ENCODE data around the gene TST.

Gene TST

GRCh38 chr22:37052386-37053309, 33.4 kb upstream of the TST start:
- H3K9ac ChIP-seq (ENCODE audit: low read depth, low read length), result no peak overlapping the region
- peaks cover 6% of the 10 kb centered on the region; the same call in 1 of the 2 replicates for H3K27me3 ChIP-seq (ENCODE audit: control insufficient read depth, insufficient read depth, low read length)
- no peaks in the 10 kb centered on the region for H3K9me3 ChIP-seq (ENCODE audit: control insufficient read depth, insufficient read depth, low read length)
- H3K4me1 ChIP-seq (ENCODE audit: control insufficient read depth, insufficient read depth, low read length), result peaks cover 3% of the 10 kb centered on the region; the same call in 1 of the 2 replicates
- peaks cover 35% of the 10 kb centered on the region for H3K36me3 ChIP-seq (ENCODE audit: control insufficient read depth, insufficient read depth, low read length)
- no peak overlapping the region for H3K27ac ChIP-seq (ENCODE audit: low read depth, low read length)
- peak overlapping the region; percentile 83 for H3K4me3 ChIP-seq (ENCODE audit: low read depth, low read length)

DNA sequence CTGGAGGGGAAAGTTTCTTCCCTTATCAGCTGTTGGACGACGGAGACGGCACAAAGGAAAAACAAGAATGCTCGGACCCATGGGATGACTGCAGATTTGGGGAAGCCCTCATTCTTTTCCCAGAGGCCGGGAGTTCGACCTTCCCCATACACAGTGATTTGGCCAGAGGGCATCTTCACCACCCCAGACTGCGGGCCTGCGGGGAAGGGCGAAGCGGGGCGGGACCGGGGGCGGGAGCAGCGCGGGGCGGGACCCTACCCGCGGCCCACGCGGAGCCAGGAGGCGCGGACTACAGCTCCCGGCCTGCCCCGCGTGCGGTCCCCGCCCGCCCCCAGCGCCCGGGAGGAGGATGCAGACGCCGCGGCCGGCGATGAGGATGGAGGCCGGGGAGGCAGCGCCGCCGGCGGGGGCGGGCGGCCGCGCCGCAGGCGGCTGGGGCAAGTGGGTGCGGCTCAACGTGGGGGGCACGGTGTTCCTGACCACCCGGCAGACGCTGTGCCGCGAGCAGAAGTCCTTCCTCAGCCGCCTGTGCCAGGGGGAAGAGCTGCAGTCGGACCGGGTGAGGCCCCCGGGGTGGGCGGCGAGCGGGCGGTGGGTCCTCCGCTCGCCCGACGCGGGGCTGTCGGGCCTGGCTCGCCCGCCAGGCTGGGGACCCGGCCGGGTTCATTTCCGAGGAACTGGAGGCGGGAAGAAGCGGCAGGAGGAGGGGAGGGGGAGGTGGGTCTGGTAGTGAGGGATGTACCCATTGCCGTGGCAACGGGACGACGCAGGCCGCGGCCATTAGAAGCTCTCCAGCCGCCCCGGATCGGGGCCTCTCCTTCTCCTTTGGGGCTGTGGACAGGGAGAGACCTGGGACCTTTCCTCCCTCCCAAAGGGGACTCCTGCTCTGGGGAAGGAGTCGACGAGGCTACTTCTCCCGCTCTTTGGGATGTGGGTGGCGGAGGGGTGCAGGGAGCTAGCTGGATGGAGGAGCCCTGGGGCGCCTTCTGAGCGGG, 32.4 kb upstream of the TST start, which contains the start of gene KCTD17:
KCTD17 (plus strand) TSS at position 352 of the 995 bp plus-strand sequence; CDS start at position 371, 19 bp downstream.
- H3K4me3 ChIP-seq (ENCODE audit: low read depth, low read length), result peak within 1 kb of the TSS; percentile 83
- H3K9me3 ChIP-seq (ENCODE audit: control insufficient read depth, insufficient read depth, low read length), result no peaks in the 10 kb centered on the region
- H3K27me3 ChIP-seq (ENCODE audit: control insufficient read depth, insufficient read depth, low read length), result peaks cover 6% of the 10 kb centered on the region; the same call in 1 of the 2 replicates
- H3K9ac ChIP-seq (ENCODE audit: low read depth, low read length), result no peak within 1 kb of the TSS
- peaks cover 26% of the 10 kb centered on the region for H3K36me3 ChIP-seq (ENCODE audit: control insufficient read depth, insufficient read depth, low read length)
- no peak within 1 kb of the TSS for H3K27ac ChIP-seq (ENCODE audit: low read depth, low read length)
- peaks cover 3% of the 10 kb centered on the region; the same call in 1 of the 2 replicates for H3K4me1 ChIP-seq (ENCODE audit: control insufficient read depth, insufficient read depth, low read length)

GRCh38 chr22:37050913-37051312, 31.7 kb upstream of the TST start:
- Histone ChIP-seq H3K27me3 (ENCODE audit: control insufficient read depth, insufficient read depth, low read length) (peaks cover 6% of the 10 kb centered on the region; the same call in 1 of the 2 replicates), H3K9me3 (ENCODE audit: control insufficient read depth, insufficient read depth, low read length) (no peaks in the 10 kb centered on the region), H3K27ac (ENCODE audit: low read depth, low read length) (no peak overlapping the region), H3K4me3 (ENCODE audit: low read depth, low read length) (no peak overlapping the region), H3K9ac (ENCODE audit: low read depth, low read length) (no peak overlapping the region), H3K36me3 (ENCODE audit: control insufficient read depth, insufficient read depth, low read length) (peaks cover 19% of the 10 kb centered on the region), H3K4me1 (ENCODE audit: control insufficient read depth, insufficient read depth, low read length) (peaks cover 3% of the 10 kb centered on the region; the same call in 1 of the 2 replicates)

- H3K4me3 ChIP-seq (ENCODE audit: low read depth, low read length), result no peak overlapping the region
- no peak overlapping the region for H3K27ac ChIP-seq (ENCODE audit: low read depth, low read length)
- no peaks in the 10 kb centered on the region for H3K9me3 ChIP-seq (ENCODE audit: control insufficient read depth, insufficient read depth, low read length)
- H3K36me3 ChIP-seq (ENCODE audit: control insufficient read depth, insufficient read depth, low read length), result peaks cover 5% of the 10 kb centered on the region; the same call in 1 of the 2 replicates
- H3K4me1 ChIP-seq (ENCODE audit: control insufficient read depth, insufficient read depth, low read length), result peaks cover 3% of the 10 kb centered on the region; the same call in 1 of the 2 replicates
- no peak overlapping the region for H3K9ac ChIP-seq (ENCODE audit: low read depth, low read length)
- peaks cover 6% of the 10 kb centered on the region; the same call in 1 of the 2 replicates for H3K27me3 ChIP-seq (ENCODE audit: control insufficient read depth, insufficient read depth, low read length)
Measured at GRCh38 chr22:37049224-37049623, 30.0 kb upstream of the TST start.

DNA sequence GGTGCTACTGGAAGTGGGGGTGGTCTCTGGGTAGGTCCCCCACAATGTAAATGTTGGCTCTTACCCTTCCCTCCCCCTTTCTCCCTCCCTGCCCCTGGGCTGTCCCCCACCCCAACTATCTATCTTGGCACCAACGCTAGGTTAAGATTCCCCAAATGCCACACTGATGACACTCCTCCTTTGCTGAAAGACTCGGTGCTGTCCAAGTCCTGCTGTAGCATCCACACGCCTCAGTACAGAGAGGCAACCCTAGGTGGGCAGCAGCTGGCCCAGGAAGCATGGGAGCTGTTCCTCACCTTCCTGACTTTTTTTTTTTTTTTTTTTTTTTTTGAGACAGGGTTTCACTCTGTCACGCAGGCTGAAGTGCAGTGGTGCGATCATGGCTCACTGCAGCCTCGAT, 28.9 kb upstream of the TST start:
- Histone ChIP-seq H3K4me1 (ENCODE audit: control insufficient read depth, insufficient read depth, low read length) (peaks cover 6% of the 10 kb centered on the region), H3K27ac (ENCODE audit: low read depth, low read length) (no peak overlapping the region), H3K9ac (ENCODE audit: low read depth, low read length) (no peak overlapping the region), H3K36me3 (ENCODE audit: control insufficient read depth, insufficient read depth, low read length) (peaks cover under 1% of the 10 kb centered on the region; the same call in 1 of the 2 replicates), H3K4me3 (ENCODE audit: low read depth, low read length) (no peak overlapping the region), H3K9me3 (ENCODE audit: control insufficient read depth, insufficient read depth, low read length) (no peaks in the 10 kb centered on the region), H3K27me3 (ENCODE audit: control insufficient read depth, insufficient read depth, low read length) (peaks cover 6% of the 10 kb centered on the region; the same call in 1 of the 2 replicates)

GRCh38 chr22:37047006-37047405, 27.8 kb upstream of the TST start:
- no peak overlapping the region for H3K4me3 ChIP-seq (ENCODE audit: low read depth, low read length)
- H3K36me3 ChIP-seq (ENCODE audit: control insufficient read depth, insufficient read depth, low read length), result no peaks in the 10 kb centered on the region
- H3K4me1 ChIP-seq (ENCODE audit: control insufficient read depth, insufficient read depth, low read length), result peaks cover 3% of the 10 kb centered on the region; the same call in 1 of the 2 replicates
- H3K9me3 ChIP-seq (ENCODE audit: control insufficient read depth, insufficient read depth, low read length), result no peaks in the 10 kb centered on the region
- peaks cover 6% of the 10 kb centered on the region; the same call in 1 of the 2 replicates for H3K27me3 ChIP-seq (ENCODE audit: control insufficient read depth, insufficient read depth, low read length)
- no peak overlapping the region for H3K27ac ChIP-seq (ENCODE audit: low read depth, low read length)
- H3K9ac ChIP-seq (ENCODE audit: low read depth, low read length), result no peak overlapping the region

GRCh38 chr22:37046589-37046988, 27.3 kb upstream of the TST start:
- Histone ChIP-seq H3K4me1 (ENCODE audit: control insufficient read depth, insufficient read depth, low read length) (peaks cover 3% of the 10 kb centered on the region; the same call in 1 of the 2 replicates), H3K27me3 (ENCODE audit: control insufficient read depth, insufficient read depth, low read length) (peaks cover 6% of the 10 kb centered on the region; the same call in 1 of the 2 replicates), H3K36me3 (ENCODE audit: control insufficient read depth, insufficient read depth, low read length) (no peaks in the 10 kb centered on the region), H3K9ac (ENCODE audit: low read depth, low read length) (no peak overlapping the region), H3K9me3 (ENCODE audit: control insufficient read depth, insufficient read depth, low read length) (no peaks in the 10 kb centered on the region), H3K4me3 (ENCODE audit: low read depth, low read length) (no peak overlapping the region), H3K27ac (ENCODE audit: low read depth, low read length) (no peak overlapping the region)

- no peak overlapping the region for H3K4me3 ChIP-seq (ENCODE audit: low read depth, low read length)
- no peak overlapping the region for H3K9ac ChIP-seq (ENCODE audit: low read depth, low read length)
- H3K4me1 ChIP-seq (ENCODE audit: control insufficient read depth, insufficient read depth, low read length), result peaks cover 3% of the 10 kb centered on the region; the same call in 1 of the 2 replicates
- H3K27ac ChIP-seq (ENCODE audit: low read depth, low read length), result no peak overlapping the region
- H3K9me3 ChIP-seq (ENCODE audit: control insufficient read depth, insufficient read depth, low read length), result no peaks in the 10 kb centered on the region
- no peaks in the 10 kb centered on the region for H3K36me3 ChIP-seq (ENCODE audit: control insufficient read depth, insufficient read depth, low read length)
- H3K27me3 ChIP-seq (ENCODE audit: control insufficient read depth, insufficient read depth, low read length), result peaks cover 5% of the 10 kb centered on the region; the same call in 1 of the 2 replicates
Measured at GRCh38 chr22:37045958-37046357, 26.7 kb upstream of the TST start.

DNA sequence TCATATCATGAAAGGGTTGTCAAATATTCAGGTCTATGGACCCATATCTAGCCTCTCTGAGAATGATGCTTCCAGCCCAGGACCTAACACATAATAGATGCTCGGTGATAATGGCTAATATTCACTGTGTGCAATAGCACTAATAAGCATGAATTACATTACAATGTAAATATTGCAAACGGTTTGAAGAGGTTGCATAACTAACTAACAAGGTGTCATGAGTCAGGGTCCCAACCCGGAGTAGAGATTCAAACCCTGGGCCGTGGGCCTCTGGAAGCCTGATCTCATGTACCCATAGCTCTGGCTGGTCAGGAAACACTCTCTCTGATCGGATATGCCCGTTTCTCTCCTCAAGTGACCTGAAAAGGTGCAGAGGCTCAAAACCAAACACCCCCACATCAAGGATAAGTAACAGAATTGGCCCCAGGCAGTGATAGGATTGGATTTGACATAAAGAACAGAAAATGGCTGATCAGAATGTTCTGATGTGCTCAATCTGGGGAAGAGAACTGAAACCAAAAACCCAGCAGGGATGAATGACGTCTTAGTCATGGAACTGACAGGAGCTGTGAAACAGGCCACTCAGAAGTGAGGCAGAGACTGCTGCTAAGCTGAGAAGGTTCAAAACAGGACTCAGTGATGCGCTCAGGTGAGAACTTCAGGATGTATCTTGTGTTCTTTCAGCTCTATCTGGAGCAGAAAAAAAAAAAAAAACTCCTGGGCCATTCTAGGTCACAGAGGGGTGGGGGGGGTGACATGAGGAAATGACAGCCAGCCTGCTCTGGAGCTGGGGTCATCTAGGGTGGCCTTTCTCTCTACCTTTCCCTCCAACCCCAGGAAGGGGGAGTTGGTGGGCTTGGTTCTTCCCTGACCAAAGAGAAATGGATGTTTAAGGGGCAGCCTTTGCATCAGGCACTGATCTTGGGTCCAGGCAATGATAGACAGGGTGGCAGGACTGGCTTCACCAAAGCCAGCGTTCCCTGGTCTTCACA, 25.7 kb upstream of the TST start:
- peaks cover 3% of the 10 kb centered on the region; the same call in 1 of the 2 replicates for H3K4me1 ChIP-seq (ENCODE audit: control insufficient read depth, insufficient read depth, low read length)
- no peak overlapping the region for H3K27ac ChIP-seq (ENCODE audit: low read depth, low read length)
- no peaks in the 10 kb centered on the region for H3K36me3 ChIP-seq (ENCODE audit: control insufficient read depth, insufficient read depth, low read length)
- H3K27me3 ChIP-seq (ENCODE audit: control insufficient read depth, insufficient read depth, low read length), result no peaks in the 10 kb centered on the region
- no peaks in the 10 kb centered on the region for H3K9me3 ChIP-seq (ENCODE audit: control insufficient read depth, insufficient read depth, low read length)
- no peak overlapping the region for H3K9ac ChIP-seq (ENCODE audit: low read depth, low read length)
- no peak overlapping the region for H3K4me3 ChIP-seq (ENCODE audit: low read depth, low read length)
